ENCODE data around the gene U2AF2. TPM values are rescaled to one million over a fixed set of nuclear protein-coding genes. Genes with fewer than 3 reads are reported as not detected.

U2AF2 gene
- total RNA-seq, 4 donors from 2014 or later, result 78.8 to 149 (median 106) TPM

GRCh38 chr19:55638864-55639359 lies 15.9 kb upstream of the U2AF2 start:
- WGBS, 2 donors, result 80 to 84% methylated on average over 6 of the region's 6 CpGs

GRCh38 chr19:55640043-55640576 lies 14.7 kb upstream of the U2AF2 start:
- TF ChIP-seq CTCF (IDR thresholded peaks at IDR 0.05) (no peak), POLR2A (IDR thresholded peaks at IDR 0.05) (no peak)
- intact Hi-C loops (cut with DNase I; ENCODE audit: low total_unique reads), result loop anchor here (5.0 kb wide), 1 partner anchor 233 kb away; the partner anchor contains the start of gene UBE2S
- WGBS, 2 donors, result 5 to 14% methylated on average over 17 to 27 of the region's 38 CpGs
- peak overlapping the region; percentile 48 for H3K4me3 ChIP-seq (ENCODE audit: low read depth, poor library complexity, severe bottlenecking)
- DNase-seq (ENCODE audit: low spot score in 2 of 2), result no peak

More at GRCh38 chr19:55638864-55639359, 15.9 kb upstream of the U2AF2 start:
- intact Hi-C loops (cut with DNase I; ENCODE audit: low total_unique reads), result no loop called here
- peak in 1 of 2 donors; percentile 88 for DNase-seq (ENCODE audit: low spot score in 2 of 2)
- TF ChIP-seq CTCF (IDR thresholded peaks at IDR 0.05) (no peak), POLR2A (IDR thresholded peaks at IDR 0.05) (no peak)
- H3K4me3 ChIP-seq (ENCODE audit: low read depth, poor library complexity, severe bottlenecking), result no peak overlapping the region

- TF ChIP-seq POLR2A (IDR thresholded peaks at IDR 0.05) (no peak), CTCF (IDR thresholded peaks at IDR 0.05) (no peak)
- intact Hi-C loops (cut with DNase I; ENCODE audit: low total_unique reads), result loop anchor here (5.0 kb wide), 1 partner anchor 234 kb away; the partner anchor contains the start of gene UBE2S
- peak within 1 kb of the TSS; percentile 48 for H3K4me3 ChIP-seq (ENCODE audit: low read depth, poor library complexity, severe bottlenecking)
- peak in 1 of 2 donors; percentile 93 for DNase-seq (ENCODE audit: low spot score in 2 of 2)
- 0 to 1% methylated on average over 36 to 41 of the region's 89 CpGs for WGBS, 2 donors
These were observed 14.0 kb upstream of the U2AF2 start, which contains the start of gene ZNF580 for GRCh38 chr19:55640577-55641425. Gene ZNF580 (plus strand): TSS chr19:55641002. CDS start chr19:55642509, 1,507 bp downstream.

GRCh38 chr19:55641426-55642152 lies 13.2 kb upstream of the U2AF2 start:
- no peak for DNase-seq (ENCODE audit: low spot score in 2 of 2)
- TF ChIP-seq POLR2A (IDR thresholded peaks at IDR 0.05) (no peak), CTCF (IDR thresholded peaks at IDR 0.05) (no peak)
- H3K4me3 ChIP-seq (ENCODE audit: low read depth, poor library complexity, severe bottlenecking), result peak overlapping the region; percentile 48
- WGBS, 2 donors, result 1% methylated on average over 25 of the region's 25 CpGs
- intact Hi-C loops (cut with DNase I; ENCODE audit: low total_unique reads), result loop anchor here (5.0 kb wide), 1 partner anchor 234 kb away; the partner anchor contains the start of gene UBE2S

- 1 to 2% methylated on average over 35 to 43 of the region's 65 CpGs for WGBS, 2 donors
- intact Hi-C loops (cut with DNase I; ENCODE audit: low total_unique reads), result loop anchor here (5.0 kb wide), 1 partner anchor 235 kb away; the partner anchor contains the start of gene UBE2S
- no peak overlapping the region for H3K4me3 ChIP-seq (ENCODE audit: low read depth, poor library complexity, severe bottlenecking)
- DNase-seq (ENCODE audit: low spot score in 2 of 2), result no peak
- TF ChIP-seq CTCF (IDR thresholded peaks at IDR 0.05) (no peak), POLR2A (IDR thresholded peaks at IDR 0.05) (no peak)
These were observed 12.5 kb upstream of the U2AF2 start for GRCh38 chr19:55642153-55643002.

Measured in lower leg skin (tissue), 4 donors.